NOMO-1 treated with DMSO at 0.1 percent for 48 hours (cell line): ENCODE data around the gene ADGRG6.
A peak's percentile ranks its signal among the peaks of the same experiment; 100 is the strongest.

ENCODE experiments used
- DNase-seq: peaks from one replicate; lab custom pipeline; 2025; ENCODE audit not compliant: unreplicated experiment; lab: John Stamatoyannopoulos, UW

ADGRG6 gene

DNA sequence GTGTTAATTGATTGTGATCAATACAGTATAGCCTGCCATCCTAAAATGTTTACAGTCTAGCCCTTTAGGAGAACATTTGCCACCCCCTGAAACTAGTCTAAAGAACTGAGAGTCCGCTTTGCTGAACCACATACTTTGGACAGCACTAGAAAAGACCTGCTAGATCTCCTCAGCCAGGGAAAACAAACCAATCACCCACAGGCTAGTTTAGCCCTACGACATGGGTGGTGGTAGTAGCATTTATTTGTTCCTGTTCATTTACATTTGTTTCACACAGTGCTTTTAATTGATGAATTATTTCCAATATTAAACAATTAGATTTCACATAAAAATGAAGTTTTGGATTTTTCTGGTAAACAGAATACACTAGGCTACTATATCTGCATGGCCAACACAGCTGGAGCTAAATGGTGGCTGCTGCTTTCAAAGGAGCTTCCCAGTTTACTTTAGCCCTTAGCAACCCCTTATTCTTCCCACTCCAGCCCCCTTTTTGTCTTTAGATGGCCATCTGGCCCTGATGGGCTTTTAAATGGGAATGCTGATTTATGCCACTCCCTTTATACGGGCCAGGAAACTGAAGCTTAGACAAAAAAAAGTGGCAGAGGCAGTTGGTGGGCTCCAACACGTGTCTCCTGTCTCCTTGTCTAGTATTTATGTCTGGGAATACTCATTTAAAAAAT, 72.4 kb downstream of the ADGRG6 start:
- no peak for DNase-seq

DNA sequence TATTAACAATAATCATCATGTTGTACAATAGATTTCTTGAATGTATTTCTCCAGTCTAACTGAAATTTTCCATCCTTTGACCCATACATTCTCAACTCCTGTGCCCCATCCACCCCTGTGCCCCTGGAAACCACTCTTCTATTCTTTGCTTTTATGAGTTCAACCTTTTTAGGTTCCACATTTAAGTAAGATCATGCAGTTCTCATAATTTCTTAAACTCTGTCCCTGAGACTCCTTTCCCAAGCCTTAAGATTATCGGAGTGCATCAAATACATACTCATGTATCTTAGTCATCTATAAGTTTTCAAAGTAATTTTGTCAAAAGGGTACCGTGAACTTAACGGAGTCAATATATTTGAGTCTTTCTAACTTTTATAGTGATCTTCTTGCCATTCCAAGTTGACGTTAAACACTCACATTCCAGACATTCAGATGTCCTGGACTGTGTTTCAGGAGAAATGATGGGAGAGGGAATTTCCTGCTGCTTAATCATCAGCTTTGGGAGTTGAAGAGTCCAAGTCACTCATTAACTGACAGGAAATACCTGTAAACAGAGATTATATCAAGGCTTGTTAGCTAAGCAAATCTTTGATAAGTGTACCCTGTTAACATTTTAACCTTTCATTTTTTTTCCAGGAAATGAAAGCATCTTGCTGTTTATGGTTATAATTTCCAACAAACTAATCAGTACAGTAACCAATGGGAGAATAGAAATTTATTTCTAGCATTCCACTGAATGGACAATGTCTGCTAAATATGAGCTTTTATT, 73.3 kb downstream of the ADGRG6 start:
- DNase-seq = no peak

DNA sequence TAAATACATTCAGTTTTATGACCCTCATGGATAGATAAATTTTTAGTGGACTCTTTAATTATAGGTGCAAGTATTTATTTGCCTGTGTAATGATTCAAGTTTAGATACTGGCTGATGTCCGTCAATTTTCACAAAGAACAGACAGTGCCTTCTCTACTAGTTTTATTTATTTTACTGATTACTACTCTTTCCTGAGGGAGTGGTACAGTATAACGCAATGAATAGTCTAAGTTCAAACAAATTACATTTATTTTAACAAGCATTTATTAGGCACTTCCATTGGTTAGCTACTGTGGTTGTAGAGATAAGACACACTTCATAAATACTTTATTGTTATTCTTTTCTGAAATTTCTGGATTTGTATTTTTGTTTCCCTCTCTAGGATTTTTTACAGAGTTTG, 74.3 kb downstream of the ADGRG6 start:
- no peak for DNase-seq

DNA sequence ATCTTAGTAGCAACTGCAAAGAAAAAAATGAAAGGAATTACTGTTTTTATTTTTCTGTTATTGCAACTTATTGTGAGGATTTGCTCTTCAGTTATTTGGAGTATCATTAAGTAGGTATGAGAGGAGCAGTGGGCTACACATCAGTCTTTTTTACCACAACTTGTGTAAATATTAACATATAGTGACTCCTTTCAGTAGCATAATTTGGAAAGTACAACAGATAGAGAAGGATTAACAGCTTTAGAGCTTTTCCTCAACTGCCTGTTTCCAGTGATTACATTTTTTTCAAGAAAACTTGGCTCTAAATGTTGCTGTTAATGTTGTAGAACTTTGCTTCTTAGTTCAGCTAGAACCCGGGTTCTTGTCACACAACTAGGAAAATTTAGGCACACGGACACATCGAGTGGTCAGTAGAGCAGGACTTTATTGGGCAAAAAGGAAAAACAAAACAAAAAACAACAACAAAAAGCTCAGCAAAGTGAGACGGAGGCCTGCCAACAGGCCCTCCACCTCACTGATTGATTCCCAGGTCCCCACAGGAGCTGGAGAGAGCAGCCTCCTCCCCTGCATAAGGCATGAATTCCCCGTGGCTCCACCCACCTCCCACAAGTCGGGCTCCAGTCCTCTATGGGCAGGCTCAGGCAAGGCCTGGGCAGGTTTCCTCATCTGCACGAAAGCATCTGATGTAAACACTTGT, 75.1 kb downstream of the ADGRG6 start:
- DNase-seq = no peak

DNA sequence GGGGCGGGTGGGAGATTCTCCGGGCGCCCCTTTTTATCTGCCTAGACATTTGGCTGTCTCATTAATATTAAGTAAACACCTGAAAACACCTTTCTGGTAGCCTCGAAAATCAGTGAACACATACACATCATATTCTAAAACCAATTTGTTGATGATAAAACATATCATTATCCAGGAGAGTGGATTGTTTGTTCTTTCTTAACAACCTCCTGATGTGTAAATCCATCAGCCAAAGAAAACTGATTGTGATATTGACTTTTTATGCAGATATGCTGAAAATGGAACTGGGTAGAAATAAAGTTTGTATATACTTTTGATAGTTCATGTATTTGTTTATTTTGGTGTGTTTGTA, 75.7 kb downstream of the ADGRG6 start:
- DNase-seq = no peak

DNA sequence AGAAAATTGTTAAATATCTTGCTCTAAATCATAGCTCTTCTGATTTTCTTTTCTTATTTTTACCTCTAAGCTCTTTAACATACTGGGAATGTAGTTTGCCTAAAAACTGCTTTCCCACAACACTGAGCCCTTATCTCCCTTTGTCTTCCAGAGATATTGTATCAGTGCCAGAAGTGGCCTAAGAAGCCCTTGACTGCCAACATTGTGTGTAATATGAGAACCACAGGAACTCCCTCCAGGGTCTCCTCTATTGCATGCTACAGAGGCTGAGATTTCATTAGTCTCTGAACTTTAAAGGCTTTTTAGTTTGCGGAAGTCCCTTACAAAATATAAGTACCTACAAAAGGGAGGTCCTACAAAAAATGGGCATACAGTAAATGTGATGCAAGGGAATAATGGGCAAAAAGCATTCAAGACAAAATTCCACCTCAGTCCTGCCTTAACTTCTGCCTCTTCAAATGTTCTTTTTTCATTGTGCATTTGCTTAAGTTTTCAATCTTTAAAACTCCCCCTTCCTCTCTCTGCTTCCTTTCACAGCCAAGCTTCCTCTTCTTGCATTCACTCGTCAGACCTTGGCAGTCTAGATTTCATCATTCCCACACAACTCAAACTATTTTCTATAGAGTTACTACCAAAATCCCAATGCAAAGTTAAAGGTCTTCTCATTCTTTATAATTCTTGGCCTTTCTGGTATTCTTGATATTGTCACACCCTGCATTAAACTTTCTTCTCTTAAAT, 76.5 kb downstream of the ADGRG6 start:
- peak; percentile 57 for DNase-seq

DNA sequence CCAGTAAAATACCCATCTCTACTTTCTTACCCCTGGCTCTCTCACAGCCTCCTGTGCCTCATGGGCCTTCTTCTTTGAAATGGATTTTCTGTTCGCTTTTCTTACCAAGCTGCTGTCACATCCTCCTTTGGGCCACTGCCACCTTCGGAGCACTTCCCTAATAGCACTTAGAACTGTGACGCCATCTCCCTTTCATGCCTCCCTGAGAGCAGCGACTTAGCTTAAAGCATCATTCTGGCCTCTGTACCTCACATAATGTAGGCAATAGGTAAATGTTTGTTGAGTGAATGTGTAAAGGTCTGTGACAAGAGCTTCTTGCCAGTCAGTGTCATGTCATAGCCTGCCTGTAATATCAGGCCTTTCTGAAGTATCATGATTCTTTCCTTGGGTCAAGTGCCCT, 78.8 kb downstream of the ADGRG6 start:
- peak; percentile 1 for DNase-seq

DNA sequence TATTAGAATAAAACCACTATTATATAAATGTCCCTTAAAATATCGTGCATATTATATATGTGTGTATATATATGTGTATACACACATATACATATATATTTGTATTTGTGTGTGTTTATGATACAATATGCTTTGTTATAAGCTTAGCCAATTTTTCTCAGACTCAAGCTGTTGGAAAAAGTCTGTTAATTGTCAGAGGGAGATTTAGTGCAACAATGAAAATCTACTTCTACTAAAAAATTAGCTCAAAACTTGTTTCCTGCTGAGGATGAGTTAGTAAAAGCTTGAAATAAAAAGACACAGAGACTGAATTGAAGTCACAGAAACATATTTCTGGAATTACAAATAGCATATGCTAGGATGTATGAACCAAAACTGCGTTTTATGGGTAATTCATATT, 79.4 kb downstream of the ADGRG6 start:
- DNase-seq = no peak

DNA sequence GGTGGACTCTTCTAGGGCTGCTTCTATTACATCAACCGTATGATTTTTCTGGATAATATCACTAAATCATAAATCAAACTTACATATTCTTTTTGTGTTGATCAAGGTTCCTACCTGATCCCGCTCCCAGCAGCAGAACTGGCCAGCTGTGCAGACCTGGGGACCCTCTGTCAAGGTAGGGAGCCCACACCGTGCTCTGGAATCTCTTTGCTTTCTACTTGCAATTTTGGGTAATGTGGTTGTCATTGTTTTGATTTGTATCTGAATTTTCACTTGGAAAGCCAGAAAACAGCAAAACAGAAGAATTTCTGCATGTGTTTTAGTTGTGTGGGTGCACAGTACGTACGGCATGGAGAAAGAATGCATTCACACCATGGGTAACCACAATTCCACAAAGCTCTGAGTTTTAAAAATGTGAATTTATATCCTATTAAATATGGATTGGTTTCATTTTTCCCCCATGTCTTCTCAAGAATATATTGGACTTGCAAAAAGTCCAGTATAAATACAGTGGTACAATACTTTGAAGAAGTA, 80.1 kb downstream of the ADGRG6 start:
- DNase-seq = no peak

DNA sequence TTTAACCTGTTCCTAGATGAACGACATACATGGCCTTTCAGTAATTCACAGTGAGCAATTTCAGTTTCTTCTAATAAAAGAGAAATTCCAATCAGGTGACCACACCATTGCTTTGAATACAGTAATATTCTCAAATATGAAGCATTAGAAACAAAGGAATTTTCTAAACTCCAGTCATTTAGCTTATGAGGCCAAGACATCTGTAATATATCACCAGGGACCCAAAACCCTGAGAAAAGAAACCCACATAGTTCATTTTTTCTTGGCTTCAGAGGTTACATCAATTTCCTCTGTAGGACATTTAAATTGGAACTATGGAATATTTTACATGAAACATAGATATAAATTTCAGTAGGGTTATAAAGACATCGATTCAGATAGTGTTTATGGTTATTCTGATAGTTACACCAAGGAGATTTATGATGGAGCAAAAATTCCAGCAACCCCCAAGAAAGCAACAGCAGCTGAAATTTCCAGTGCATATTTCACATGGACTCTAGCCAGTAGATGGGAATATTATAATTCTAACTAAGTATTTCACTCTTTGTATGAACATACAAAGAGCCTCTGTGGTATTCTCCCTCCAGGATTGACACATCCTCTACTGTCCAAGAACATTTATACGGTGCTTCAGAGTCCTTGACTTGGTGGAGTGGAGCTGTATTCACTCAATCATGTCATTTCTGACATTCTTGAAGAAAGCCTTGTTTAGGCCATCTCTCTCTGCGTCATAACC, 82.9 kb downstream of the ADGRG6 start:
- DNase-seq = no peak

DNA sequence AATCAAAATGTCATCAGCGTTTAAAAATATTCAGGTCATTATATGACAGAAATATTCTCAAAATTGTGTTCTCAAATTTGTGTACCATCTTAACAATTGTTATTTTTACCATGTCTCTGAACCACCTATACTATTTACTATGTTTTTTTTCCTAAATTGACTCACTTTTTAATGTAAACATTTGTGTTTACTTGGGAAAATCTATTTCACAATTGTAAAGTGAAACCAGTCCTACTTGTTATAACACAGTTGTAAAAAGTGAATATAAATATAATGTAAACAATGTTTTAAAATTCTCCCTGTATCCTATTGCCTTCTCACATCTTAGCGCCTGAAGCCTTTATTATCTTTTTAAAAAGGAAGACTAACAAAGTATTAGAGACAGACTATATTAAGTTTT, 83.5 kb downstream of the ADGRG6 start:
- DNase-seq = no peak

DNA sequence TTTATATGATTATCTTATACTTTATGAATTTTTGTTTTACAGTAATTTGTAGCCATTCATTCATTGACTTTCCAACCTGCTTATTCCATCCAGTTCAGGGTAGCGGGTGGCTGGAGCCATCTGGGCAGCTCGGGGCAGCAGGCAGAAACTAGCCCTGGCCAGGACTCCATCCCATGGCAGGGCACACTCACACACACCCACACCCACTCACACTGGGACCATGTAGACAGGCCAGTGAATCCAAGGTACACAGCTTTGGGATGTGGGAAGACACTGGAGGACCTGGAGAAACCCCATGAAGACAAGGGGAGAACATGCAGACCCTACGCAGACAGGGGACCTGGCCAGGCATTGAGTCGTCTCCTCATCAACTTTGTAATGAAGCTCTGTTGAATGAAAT, 84.8 kb downstream of the ADGRG6 start:
- no peak for DNase-seq

DNA sequence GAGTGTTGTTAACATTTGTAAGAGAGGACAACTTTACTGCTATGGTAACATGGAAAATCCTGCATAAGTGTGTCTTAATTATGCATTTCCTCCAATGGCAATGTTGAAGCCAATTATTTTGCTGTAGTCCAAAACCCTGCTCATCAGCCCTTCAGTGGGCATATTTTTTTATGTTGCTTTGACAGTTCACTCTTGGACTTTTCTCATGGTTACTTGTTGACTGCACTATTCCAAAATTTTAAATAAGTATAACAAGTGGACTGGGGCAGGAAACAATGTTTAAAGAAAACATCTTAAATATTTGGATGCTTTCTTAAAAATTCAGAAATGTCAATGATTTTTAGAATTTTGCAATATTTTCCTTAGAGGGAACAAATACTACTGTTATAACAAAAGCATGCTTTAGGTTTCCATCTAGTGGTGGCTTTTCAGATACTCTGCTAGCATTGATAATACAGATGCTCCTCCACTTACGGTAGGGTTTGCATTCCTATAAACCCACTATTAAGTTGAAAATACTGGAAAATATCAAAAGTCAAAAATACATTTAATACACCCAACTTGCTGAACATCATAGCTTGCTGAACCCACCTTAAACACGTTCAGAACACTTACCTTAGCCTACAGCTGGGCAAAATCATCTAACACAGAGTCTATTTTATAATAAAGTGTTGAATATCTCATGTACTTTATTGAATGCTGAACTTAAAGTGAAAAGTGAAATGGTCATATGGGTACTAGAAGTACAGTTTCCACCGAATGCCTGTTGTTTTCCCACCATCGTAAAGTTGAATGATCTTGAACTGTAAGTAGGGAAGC, 86.4 kb downstream of the ADGRG6 start:
- DNase-seq = peak; percentile 31

DNA sequence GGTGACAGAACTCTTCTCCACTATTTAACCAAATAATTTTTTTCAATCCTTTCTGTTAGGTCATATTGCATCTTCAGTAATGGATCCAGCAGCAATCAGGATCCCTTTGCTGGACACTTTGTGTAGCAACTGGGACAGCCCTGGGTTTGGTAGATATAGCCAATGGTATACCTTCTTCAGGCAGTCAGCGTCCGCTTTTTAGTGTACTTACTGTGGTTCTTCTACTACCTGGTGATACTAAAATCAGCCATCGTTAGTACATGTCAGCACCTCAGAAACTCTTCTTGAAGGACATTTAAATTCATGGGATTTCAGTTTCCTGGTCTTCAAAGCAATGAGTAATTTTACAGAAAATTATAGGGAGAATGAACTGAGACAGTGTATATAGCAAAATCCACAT, 93.5 kb downstream of the ADGRG6 start:
- no peak for DNase-seq

DNA sequence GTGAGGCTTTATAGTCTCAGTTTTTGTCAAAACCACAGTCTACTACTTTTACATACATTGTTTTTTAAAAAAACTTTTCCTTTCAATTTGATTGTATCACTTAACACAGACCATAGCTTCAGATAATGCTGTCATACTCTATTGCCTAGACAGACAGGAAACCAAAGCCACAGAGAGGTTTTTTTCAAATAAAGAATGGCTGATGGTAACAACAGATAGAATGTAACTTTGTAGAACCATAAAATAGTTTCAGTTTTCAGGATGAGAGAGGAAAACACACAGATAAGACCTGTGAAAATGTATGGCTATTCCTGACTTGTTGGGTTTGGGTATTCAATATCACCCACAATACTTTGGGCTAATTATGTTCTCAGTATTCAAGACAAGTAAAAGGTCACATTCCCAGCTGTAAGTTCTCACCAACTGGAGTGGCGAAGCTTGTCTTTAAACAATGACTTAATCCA, 94.0 kb downstream of the ADGRG6 start:
- no peak for DNase-seq

DNA sequence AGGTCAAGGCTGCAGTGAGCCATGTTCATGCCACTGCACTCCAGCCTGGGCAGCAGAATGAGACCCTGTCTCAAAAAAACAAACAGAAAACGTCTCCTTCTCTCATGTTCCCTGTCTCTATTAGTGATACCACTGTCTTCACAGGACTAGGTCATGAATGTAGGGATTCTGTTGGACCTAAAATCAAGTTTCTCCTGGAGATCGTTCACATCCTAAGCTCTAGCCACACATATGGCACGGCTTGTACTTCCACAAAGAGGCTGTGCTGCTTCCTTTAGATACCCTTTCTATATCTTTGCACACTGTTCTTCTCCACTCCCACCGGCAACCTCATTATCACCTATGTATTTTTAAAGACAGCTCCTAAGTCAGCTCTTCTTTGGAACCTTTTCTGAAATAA, 96.5 kb downstream of the ADGRG6 start:
- no peak for DNase-seq

DNA sequence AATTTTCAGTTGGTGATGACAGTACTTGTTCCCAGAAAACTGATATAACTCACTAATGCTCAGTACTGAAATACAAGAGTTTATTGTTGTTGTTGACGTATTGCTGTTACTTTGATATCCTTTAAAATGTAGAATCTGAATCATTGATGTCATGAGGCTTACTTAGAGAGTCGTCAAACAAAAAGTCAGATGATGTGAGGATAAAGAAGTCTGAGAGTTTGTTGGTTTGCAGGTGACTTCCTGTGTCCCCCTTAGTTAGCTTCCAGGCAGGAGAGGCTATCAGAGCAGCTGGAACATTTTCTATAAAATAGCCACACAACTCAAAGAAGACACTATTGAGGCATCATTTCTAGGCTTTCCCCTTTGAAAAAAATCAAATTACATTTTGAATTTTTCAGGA, 97.9 kb downstream of the ADGRG6 start:
- DNase-seq = no peak

DNA sequence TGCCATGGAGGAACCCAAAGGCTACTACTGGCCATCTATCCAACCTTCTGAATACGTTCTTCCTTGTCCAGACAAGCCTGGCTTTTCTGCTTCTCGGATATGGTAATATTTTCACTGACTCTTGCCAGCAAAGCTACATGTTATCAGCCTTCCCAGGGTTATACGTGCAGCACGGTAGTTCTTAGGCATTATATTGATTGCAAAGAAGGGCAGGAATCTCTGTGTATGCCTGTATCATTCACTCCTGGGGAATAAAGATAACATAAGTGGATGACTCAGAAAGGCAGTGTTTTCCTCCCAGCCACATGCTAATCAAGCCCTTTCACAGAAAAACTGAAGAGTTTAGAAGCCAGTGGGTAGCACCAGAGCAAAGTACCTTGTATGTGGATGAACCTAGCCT, 98.7 kb downstream of the ADGRG6 start:
- no peak for DNase-seq

DNA sequence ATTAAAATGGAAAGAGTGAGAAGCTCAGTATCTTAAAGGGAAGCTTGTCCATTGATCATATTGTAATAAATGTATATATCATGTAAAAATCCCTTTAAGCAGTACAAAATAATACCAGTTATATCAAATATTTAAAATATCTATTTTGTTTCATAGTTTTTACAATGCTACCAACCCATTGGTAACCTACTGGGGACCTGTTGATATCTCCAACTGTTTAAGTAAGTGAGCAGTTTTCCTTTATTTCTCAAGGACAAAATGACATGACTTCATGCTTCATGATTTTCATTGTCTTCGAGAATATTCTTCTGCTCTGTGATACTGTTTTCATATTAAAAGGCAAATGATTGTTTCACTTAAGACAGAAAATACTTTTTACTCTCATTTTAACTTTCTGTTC, 100.0 kb downstream of the ADGRG6 start:
- DNase-seq = no peak

DNA sequence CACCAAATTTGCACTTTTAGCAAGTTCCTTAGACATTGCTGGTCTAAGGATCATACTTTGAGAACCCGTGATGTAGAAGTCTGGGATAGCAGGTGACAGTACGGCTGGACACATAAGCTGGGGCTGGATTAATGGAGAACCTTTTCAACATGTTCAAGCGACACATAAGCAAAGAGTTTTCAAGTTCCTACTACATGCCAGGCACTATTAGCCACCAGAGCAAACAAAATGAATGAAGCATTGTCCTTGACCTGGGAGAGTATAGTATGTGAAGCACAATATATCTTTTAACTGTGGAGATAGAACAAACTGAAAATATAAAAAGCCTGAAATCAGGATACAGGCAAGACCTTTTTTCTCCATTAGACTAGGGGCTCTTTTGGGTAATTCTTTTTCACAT, 102.9 kb downstream of the ADGRG6 start:
- DNase-seq = no peak
